ENCODE data around the gene ARF5.
A peak's percentile ranks its signal among the peaks of the same experiment; 100 is the strongest.

Gene ARF5

DNA sequence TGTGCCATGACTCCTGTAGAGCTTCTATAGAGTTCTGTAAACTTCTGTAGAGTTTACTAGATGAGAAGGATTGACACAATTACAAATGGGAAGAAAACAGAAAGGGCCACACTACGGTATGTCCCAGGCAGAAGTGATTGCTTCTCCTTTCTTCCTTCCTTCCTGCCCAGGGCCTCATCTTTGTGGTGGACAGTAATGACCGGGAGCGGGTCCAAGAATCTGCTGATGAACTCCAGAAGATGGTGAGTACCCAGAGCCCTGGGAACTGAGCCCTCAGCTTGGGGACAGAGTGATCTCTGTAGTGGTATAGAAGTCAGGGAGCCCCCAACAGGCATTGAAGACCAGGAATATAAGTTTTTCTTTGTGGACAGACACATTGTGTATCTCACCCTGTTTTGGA lies 1.7 kb downstream of the ARF5 start:
- no peaks in the 10 kb centered on the region for H3K27me3 ChIP-seq
- peaks cover 20 to 39% (median 23%) of the 10 kb centered on the region in 3 donors for H3K36me3 ChIP-seq
- TF ChIP-seq, protein P1, sequence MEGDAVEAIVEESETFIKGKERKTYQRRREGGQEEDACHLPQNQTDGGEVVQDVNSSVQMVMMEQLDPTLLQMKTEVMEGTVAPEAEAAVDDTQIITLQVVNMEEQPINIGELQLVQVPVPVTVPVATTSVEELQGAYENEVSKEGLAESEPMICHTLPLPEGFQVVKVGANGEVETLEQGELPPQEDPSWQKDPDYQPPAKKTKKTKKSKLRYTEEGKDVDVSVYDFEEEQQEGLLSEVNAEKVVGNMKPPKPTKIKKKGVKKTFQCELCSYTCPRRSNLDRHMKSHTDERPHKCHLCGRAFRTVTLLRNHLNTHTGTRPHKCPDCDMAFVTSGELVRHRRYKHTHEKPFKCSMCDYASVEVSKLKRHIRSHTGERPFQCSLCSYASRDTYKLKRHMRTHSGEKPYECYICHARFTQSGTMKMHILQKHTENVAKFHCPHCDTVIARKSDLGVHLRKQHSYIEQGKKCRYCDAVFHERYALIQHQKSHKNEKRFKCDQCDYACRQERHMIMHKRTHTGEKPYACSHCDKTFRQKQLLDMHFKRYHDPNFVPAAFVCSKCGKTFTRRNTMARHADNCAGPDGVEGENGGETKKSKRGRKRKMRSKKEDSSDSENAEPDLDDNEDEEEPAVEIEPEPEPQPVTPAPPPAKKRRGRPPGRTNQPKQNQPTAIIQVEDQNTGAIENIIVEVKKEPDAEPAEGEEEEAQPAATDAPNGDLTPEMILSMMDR (IDR thresholded peaks at IDR 0.05) = no peak
- no peak for DNase-seq
- H3K4me3 ChIP-seq = peak overlapping the region in 1 of 2 donors; percentile 97
- no peak overlapping the region for H3K27ac ChIP-seq
- H3K9me3 ChIP-seq = no peaks in the 10 kb centered on the region
- H3K4me1 ChIP-seq = peaks cover 0 to 30% (median 20%) of the 10 kb centered on the region in 4 donors
- intact Hi-C loops (cut with DNase I; ENCODE audit: low total_unique reads) = loop anchor here (2.0 kb wide), 1 partner anchor 197 kb away; the partner anchor contains the start of gene ZNF800

DNA sequence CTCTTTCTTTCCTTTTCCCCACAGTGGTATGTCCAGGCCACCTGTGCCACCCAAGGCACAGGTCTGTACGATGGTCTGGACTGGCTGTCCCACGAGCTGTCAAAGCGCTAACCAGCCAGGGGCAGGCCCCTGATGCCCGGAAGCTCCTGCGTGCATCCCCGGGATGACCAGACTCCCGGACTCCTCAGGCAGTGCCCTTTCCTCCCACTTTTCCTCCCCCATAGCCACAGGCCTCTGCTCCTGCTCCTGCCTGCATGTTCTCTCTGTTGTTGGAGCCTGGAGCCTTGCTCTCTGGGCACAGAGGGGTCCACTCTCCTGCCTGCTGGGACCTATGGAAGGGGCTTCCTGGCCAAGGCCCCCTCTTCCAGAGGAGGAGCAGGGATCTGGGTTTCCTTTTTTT lies 3.0 kb downstream of the ARF5 start:
- intact Hi-C loops (cut with DNase I; ENCODE audit: low total_unique reads) = no loop called here
- no peak for DNase-seq
- H3K4me3 ChIP-seq = no peak overlapping the region
- peaks cover 0 to 21% (median 16%) of the 10 kb centered on the region in 4 donors for H3K4me1 ChIP-seq
- H3K27me3 ChIP-seq = no peaks in the 10 kb centered on the region
- no peaks in the 10 kb centered on the region for H3K9me3 ChIP-seq
- H3K36me3 ChIP-seq = peaks cover 20 to 42% (median 23%) of the 10 kb centered on the region in 3 donors
- TF ChIP-seq, protein P1 (IDR thresholded peaks at IDR 0.05) = no peak
- no peak overlapping the region for H3K27ac ChIP-seq

DNA sequence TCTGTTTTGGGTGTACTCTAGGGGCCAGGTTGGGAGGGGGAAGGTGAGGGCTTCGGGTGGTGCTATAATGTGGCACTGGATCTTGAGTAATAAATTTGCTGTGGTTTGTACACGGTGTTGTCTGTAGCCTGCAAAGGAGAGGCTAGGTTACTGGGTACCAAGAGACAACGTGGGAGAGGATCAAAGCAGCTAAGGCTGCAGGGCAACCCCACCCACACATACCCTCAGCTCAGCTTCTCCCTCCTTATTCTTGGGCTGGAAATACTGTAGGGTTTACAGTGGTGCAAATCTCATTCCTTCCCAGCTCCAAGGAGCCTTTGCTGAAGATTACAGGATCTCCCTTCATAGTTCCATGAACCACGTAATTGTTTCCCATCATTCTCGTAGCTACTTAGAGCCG lies 3.4 kb downstream of the ARF5 start:
- intact Hi-C loops (cut with DNase I; ENCODE audit: low total_unique reads) = no loop called here
- peaks cover 20 to 42% (median 23%) of the 10 kb centered on the region in 3 donors for H3K36me3 ChIP-seq
- H3K4me3 ChIP-seq = no peak overlapping the region
- no peak overlapping the region for H3K27ac ChIP-seq
- no peak for DNase-seq
- peaks cover 0 to 21% (median 16%) of the 10 kb centered on the region in 4 donors for H3K4me1 ChIP-seq
- TF ChIP-seq, protein P1 (IDR thresholded peaks at IDR 0.05) = no peak
- no peaks in the 10 kb centered on the region for H3K9me3 ChIP-seq
- no peaks in the 10 kb centered on the region for H3K27me3 ChIP-seq

DNA sequence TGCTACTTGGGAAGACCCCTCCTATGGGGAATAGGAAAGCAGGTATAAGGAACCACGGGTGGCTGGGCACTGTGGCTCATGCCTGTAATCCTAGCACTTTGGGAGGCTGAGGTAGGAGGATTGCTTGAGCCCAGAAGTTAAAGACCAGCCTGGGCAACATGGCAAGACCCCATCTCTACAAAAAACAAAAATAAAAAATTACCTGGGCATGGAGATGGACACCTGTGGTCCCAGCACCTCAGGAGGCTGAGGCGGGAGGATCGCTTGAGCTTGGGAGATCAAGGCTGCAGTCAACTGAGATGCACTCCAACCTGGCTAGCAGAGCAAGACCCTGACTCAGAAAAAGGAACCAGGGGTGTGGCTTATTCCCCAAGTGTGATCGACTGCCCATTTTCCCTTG lies 4.3 kb downstream of the ARF5 start:
- no peak for DNase-seq
- Histone ChIP-seq H3K4me3 (no peak overlapping the region), H3K27ac (no peak overlapping the region), H3K27me3 (no peaks in the 10 kb centered on the region), H3K4me1 (peaks cover 0 to 16% (median 14%) of the 10 kb centered on the region in 4 donors), H3K9me3 (no peaks in the 10 kb centered on the region), H3K36me3 (peaks cover 20 to 42% (median 23%) of the 10 kb centered on the region in 3 donors)
- TF ChIP-seq, protein P1 (IDR thresholded peaks at IDR 0.05) = no peak
- intact Hi-C loops (cut with DNase I; ENCODE audit: low total_unique reads) = no loop called here

DNA sequence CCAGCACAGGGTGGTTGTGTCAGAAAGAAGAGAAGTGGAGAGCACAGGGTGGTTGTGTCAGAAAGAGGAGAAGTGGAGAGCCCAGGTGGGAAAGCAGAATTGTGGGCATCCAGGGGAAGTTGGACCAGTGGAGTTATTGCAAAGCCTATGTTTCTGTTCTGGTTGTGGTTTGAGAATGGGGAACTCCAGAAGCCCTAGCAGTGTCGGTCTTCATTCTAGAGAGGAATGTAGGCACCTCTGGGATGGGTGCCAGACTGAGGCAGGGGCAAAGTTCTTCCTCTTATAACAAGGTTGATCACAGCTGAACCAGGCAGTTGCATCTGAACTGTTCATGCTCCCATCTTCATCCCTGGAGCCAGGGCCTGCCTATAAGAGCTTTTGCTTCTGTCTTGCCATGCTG lies 6.3 kb downstream of the ARF5 start:
- Histone ChIP-seq H3K36me3 (peaks cover 20 to 42% (median 23%) of the 10 kb centered on the region in 3 donors), H3K27ac (no peak overlapping the region), H3K4me3 (no peak overlapping the region), H3K27me3 (no peaks in the 10 kb centered on the region), H3K9me3 (no peaks in the 10 kb centered on the region), H3K4me1 (peaks cover 0 to 7% (median 5%) of the 10 kb centered on the region in 4 donors)
- intact Hi-C loops (cut with DNase I; ENCODE audit: low total_unique reads) = no loop called here
- no peak for DNase-seq
- TF ChIP-seq, protein P1 (IDR thresholded peaks at IDR 0.05) = no peak

DNA sequence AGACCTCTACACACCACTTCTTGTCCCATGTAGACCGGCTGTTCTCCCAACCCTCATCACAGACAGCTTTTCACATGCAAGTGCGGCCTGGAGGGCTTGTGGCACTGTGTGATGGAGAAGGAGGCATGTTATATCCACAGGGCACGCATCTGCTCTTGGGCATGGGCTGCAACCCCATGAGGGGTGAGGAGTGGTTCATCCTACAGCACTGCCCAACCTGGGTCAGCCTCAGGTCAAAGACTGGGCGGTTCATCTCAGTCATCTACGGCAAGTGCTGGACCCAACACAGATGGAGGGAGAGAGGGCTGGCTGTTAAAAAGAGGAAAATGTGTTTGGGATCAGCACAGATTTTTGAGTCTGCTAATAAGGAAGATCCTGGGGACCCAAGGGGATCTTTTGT lies 7.5 kb downstream of the ARF5 start:
- no peaks in the 10 kb centered on the region for H3K9me3 ChIP-seq
- no peak overlapping the region for H3K27ac ChIP-seq
- TF ChIP-seq, protein P1 (IDR thresholded peaks at IDR 0.05) = no peak
- peaks cover 11 to 33% (median 17%) of the 10 kb centered on the region in 3 donors for H3K36me3 ChIP-seq
- H3K4me3 ChIP-seq = no peak overlapping the region
- intact Hi-C loops (cut with DNase I; ENCODE audit: low total_unique reads) = no loop called here
- H3K4me1 ChIP-seq = no peaks in the 10 kb centered on the region
- no peak for DNase-seq
- H3K27me3 ChIP-seq = no peaks in the 10 kb centered on the region

All from tibial artery (tissue), 4 donors.